Activated CD8-positive, alpha-beta memory T cell treated with anti-CD3 and anti-CD28 coated beads, Interleukin-2, amount 50 U/mL, for 1 hour (primary cell): Measurements from ENCODE around the gene SLC17A9.
"Not testable (repeated sequence)": the region's sequence is repeated elsewhere in the genome, so short reads cannot be mapped to it uniquely, and the experiment has no call there.

Source experiments
- DNase-seq: peaks from one replicate; pipeline ENCODE4 v3.0.0-alpha.2; 2020; ENCODE audit errors: extremely low read depth

The SLC17A9 gene

GRCh38 chr20:62920039-62920645, 32.4 kb upstream of the SLC17A9 start:
- DNase-seq = no peak

DNA sequence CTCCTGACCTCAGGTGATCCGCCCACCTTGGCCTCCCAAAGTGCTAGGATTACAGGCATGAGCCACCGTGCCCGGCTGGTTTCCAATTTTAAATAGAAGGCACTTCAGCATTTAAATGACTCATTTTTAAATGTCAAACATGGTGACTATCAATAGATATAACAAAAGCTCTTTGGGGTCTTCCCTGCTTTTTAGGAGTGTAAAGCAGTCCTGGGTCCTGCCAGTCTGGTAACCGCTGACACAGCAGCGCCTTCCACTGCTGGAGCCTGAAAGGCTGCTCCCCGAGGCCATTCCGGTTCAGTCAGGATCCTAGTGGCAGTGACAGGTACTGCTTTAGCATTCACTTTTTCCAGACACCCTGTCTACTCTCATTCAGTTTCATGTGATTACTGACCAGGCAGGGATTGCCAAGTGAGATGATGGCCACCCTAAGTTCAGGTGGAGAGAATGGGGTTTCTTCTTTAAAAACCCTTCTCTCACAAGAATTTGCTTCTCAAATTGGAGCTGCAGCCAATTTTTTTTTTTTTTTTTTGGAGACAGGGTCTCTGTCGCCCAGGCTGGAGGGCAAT, 31.3 kb upstream of the SLC17A9 start:
- no peak for DNase-seq

- DNase-seq = no peak
These were observed 30.0 kb upstream of the SLC17A9 start for GRCh38 chr20:62922451-62922921.

- DNase-seq = not testable (repeated sequence)
These were observed 29.3 kb upstream of the SLC17A9 start for GRCh38 chr20:62923059-62923668.

GRCh38 chr20:62923669-62924441, 28.7 kb upstream of the SLC17A9 start:
- no peak for DNase-seq

GRCh38 chr20:62924442-62925075, 27.9 kb upstream of the SLC17A9 start:
- DNase-seq = no peak

GRCh38 chr20:62925076-62925419, 27.5 kb upstream of the SLC17A9 start:
- DNase-seq = no peak

GRCh38 chr20:62925420-62926228, 26.9 kb upstream of the SLC17A9 start:
- no peak for DNase-seq

- peak; percentile 53 for DNase-seq
These were observed 26.0 kb upstream of the SLC17A9 start, which contains the start of gene DIDO1 for GRCh38 chr20:62926229-62927127. Gene DIDO1 (minus strand): TSS chr20:62926505.

DNA sequence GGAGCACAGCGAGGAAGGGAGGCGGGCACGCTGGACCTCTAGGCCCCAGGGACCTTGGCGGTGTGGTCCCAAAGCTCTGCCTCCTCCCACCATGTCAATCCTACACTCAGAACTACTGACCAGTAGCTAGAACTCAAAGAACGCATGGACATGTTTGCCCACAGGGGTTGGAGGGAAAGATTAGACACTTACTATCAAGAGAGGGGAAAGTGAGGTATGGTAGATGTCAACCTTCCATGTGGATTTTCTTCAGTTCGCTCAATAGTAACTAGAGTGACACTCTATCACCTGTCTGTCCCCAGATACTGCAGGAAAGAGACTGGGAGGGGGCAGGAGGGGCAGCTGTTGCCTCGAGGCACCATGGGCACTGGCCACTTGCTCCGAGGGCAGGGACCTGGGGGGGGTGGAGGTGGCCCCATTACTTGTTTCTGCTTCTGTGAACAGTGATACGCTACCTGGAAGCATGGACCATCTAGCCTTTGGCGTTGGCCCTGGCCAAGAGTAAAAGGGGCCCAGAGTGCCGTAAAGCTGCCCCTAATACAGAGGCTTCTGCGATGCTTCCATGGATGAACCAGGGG, 25.3 kb upstream of the SLC17A9 start:
- no peak for DNase-seq

- no peak for DNase-seq
These were observed 24.1 kb upstream of the SLC17A9 start for GRCh38 chr20:62928246-62928939.

DNA sequence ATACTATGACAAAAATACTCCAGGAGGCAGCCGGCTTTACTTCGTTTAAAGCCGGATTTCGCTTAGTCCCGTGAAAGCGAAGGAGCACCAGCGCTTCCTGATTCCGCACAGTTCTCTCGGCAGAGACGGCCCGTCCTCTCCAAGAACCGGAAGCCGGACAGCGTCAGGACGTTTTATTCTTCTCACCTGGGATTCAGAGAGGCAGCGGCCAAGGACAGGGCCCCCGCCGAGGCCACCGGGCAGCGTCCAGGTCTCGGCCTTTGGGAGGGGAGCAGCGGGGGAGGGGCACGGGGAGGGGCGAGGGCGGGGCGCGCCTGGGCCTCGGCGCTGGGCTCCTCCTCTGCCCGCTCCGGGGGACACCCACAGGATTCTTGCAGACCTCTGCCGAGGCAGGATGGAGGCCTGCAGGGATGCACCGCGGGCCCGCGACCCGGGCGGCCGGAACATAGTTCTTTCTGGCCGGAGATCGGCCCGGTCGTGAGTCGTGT, 23.4 kb upstream of the SLC17A9 start:
- no peak for DNase-seq

DNA sequence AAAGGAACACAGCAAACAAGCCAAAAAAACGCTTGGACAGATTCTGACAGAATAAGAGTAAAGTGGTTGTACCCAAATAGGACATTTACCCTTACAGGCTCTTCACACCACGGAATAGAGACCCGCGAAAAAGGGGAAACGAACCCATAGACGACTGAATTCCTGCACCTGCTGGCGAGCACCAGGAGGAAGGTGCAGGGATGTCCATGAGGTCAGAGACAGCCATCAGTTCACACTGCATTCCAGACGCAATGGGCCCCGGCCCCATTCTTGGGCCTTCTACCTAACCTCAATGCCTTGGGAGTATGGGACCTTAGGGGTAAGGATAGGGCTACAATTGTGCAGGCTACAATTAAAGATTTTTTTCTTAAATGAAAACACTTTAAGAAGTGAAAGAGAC, 21.0 kb upstream of the SLC17A9 start:
- no peak for DNase-seq

GRCh38 chr20:62933966-62934365, 18.5 kb upstream of the SLC17A9 start:
- DNase-seq = no peak

DNA sequence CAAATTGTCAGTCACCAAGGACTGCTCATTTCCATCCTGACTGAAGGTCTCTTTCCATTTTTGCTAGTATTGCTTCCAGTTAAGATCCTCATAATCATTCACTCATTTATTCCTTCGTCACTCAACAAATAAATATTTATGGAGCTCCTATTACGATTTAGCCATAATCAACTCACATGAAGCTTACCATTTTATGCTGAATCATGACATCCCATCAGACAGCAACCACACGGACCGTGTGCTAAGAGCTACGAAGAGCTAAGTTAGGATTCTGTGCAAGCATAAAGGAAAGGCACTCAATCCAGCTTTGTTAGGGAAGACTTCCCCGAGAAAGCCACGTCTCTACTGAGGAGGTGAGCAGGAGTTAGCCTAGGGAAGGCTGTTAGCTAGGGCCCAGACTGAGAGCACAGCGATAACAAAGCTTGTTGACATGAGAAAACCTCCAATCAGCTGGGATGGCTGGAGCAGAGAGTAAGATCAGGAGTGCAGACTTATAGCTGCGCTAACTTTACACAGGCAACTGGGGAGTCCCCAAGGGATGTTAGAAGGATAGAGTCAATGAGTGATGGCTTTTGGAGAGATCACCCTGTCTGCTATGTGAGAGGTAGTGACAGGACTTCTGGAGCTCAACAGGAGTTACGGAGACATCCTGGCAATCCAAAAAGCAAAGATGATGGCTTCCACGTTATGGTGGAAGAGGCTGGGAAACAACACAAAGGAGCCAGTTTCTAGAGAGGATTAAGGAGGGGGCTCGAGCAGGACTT, 17.1 kb upstream of the SLC17A9 start:
- no peak for DNase-seq

- DNase-seq = no peak
These were observed 16.4 kb upstream of the SLC17A9 start for GRCh38 chr20:62935968-62936585.

DNA sequence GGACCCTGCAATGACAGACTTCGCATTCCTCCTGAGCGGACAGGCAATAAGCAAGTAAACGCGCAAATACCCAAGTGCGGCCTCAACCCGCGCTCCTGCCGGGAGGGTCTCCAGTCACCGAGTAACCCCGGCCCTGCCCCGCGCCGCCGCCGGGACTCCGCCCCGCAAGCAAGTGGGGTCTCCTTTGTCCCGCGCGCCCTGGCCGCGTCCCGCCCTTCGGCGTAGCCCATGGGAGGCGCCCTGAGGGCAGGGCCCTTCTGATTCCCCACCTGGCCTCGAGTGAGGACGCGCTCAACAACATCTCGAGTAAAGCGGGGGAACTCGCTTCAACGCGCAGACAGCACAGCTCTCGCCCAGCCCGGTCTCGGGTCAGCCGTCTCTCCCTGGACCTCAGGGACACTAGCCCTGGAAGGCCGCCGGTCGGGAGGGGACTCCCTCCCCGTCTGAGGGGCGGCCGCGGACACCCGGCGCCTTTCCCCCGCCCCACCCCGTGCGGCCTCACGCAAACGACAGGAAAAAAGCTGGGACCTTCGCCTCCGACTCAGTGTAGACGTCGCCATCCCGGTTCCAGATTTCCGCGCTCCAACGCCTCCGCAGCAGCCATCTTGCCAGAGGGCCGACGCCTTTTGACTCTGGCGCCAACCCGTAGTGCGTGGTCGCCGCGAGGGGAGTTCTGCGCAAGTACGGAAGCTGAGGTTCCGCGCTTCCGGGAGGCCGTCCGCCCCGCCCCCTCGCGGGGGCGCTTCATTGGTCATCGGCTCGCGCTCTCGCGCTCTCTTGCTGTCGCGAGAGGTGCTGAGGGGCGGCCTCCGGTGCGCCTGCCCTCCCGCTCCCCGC, 15.0 kb upstream of the SLC17A9 start:
- peak; percentile 85 for DNase-seq
